Measurements from ENCODE around the gene ARL8B.
A peak's percentile ranks its signal among the peaks of the same experiment; 100 is the strongest.

The ARL8B gene

GRCh38 chr3:5217824-5218595, 95.9 kb downstream of the ARL8B start:
- no peak for DNase-seq

GRCh38 chr3:5218815-5219214, 96.7 kb downstream of the ARL8B start:
- no peak for DNase-seq

- DNase-seq = no peak
Observed at GRCh38 chr3:5219216-5219615, 97.1 kb downstream of the ARL8B start.

GRCh38 chr3:5220193-5220592, 98.1 kb downstream of the ARL8B start:
- no peak for DNase-seq

- DNase-seq = no peak
Observed at GRCh38 chr3:5220667-5221431, 98.8 kb downstream of the ARL8B start.

- DNase-seq = no peak
Observed at GRCh38 chr3:5221701-5222100, 99.6 kb downstream of the ARL8B start.

GRCh38 chr3:5222283-5223005, 100.4 kb downstream of the ARL8B start:
- no peak for DNase-seq

GRCh38 chr3:5226783-5227182, 104.7 kb downstream of the ARL8B start:
- peak; percentile 42 for DNase-seq

- no peak for DNase-seq
Observed at GRCh38 chr3:5227812-5228211, 105.7 kb downstream of the ARL8B start.

GRCh38 chr3:5229414-5229813, 107.3 kb downstream of the ARL8B start:
- no peak for DNase-seq
